ENCODE measurements around the gene CARS2.

Gene CARS2

DNA sequence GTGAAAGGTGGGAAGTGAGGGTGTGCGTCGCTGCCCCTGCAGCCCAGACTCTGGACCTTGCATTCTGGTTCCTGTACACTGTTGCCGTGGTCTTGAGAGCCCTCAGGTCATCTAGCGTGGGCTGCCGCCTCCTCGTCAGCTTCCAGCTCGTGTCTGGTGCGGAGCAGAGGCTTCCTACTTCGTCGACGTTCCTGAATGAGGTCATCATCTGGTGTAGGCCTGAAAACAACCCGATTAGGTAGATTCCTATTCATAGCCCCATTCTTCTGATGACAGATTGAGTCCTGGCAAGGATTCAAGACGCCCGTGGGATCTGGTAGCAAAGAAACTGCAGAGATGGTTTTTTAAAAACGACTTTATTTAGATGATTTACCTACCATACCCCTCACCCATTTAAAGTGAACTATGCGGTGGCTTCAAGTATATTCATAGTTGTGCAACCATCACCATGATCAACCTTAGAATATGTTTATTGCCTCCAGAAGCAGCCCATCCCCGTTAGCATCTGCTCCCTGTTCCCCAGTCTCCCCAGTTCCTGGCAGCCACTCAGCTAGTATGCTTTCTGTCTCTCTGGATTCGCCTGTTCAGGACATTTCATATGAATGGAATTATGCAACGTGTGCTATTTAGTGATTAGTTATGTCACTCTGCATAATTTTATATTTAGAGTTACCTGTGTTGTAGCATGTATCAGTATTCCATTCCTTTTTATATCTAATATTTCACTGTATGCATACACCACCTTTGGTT, 76.8 kb downstream of the CARS2 start:
- H3K4me1 ChIP-seq (ENCODE audit: control insufficient read depth, insufficient read depth, low read length) = no peaks in the 10 kb centered on the region
- POLR2A ChIA-PET = interaction anchor here (1.6 kb wide), 1 partner anchor 14 kb away, joined by 5 read pairs; the partner anchor contains the start of gene NAXD
- no peaks in the 10 kb centered on the region for H3K9me3 ChIP-seq (ENCODE audit: control insufficient read depth, insufficient read depth, low read depth, low read length)
- H3K27ac ChIP-seq (ENCODE audit: extremely low read depth, low read depth, low read length) = no peak overlapping the region
- peaks cover 4 to 51% of the 10 kb centered on the region in 2 experiments; a peak in 2 of 3 replicates for H3K36me3 ChIP-seq (ENCODE audit: control insufficient read depth in 2 of 2, insufficient read depth in 1 of 2, low read length in 2 of 2)
- no peak for TF ChIP-seq ZNF600 (tag by site-specific recombination; IDR thresholded peaks at IDR 0.05)
- TF ChIP-seq ZNF155 (tag by site-specific recombination; IDR thresholded peaks at IDR 0.05) = no peak
- TF ChIP-seq ZBTB7A (tag by site-specific recombination; IDR thresholded peaks at IDR 0.05; ENCODE audit: low read depth) = no peak
- TF ChIP-seq KLF17 (tag by site-specific recombination; IDR thresholded peaks at IDR 0.05) = no peak
- peak; percentile 58 for TF ChIP-seq ZFHX2 (tag by site-specific recombination; conservative IDR thresholded peaks at IDR 0.05)
- TF ChIP-seq EGR2 (tag by site-specific recombination; IDR thresholded peaks at IDR 0.05; ENCODE audit: low read depth) = peak; percentile 65
- TF ChIP-seq ZNF211 (tag by site-specific recombination; IDR thresholded peaks at IDR 0.05; ENCODE audit: low read depth) = no peak
- TF ChIP-seq PRDM2 (tag by site-specific recombination; IDR thresholded peaks at IDR 0.05; ENCODE audit: borderline replicate concordance) = no peak
- TF ChIP-seq SCRT1 (tag by site-specific recombination; IDR thresholded peaks at IDR 0.05; ENCODE audit: borderline replicate concordance) = no peak
- no peak for TF ChIP-seq IKZF3 (tag by site-specific recombination; IDR thresholded peaks at IDR 0.05)
- CTCF ChIA-PET = no interaction called here
- H3K4me3 ChIP-seq (ENCODE audit: low read depth, low read length) = no peak overlapping the region

GRCh38 chr13:110628477-110628793, 77.5 kb downstream of the CARS2 start:
- Histone ChIP-seq H3K4me1 (ENCODE audit: control insufficient read depth, insufficient read depth, low read length) (no peaks in the 10 kb centered on the region), H3K36me3 (ENCODE audit: control insufficient read depth in 2 of 2, insufficient read depth in 1 of 2, low read length in 2 of 2) (peaks cover 4 to 48% of the 10 kb centered on the region in 2 experiments; a peak in 2 of 3 replicates), H3K4me3 (ENCODE audit: low read depth, low read length) (no peak overlapping the region), H3K27ac (ENCODE audit: extremely low read depth, low read depth, low read length) (no peak overlapping the region), H3K9me3 (ENCODE audit: control insufficient read depth, insufficient read depth, low read depth, low read length) (no peaks in the 10 kb centered on the region)
- ChIA-PET POLR2A (interaction anchor here (1.6 kb wide), 1 partner anchor 13 kb away, joined by 5 read pairs; the partner anchor contains the start of gene NAXD), CTCF (no interaction called here)
- peak; percentile 38; the same call in 1 of the 2 replicates for TF ChIP-seq ZIC2 (tag by site-specific recombination; IDR thresholded peaks at IDR 0.05)
- TF ChIP-seq TRIM28 (IDR thresholded peaks at IDR 0.05; ENCODE audit: borderline replicate concordance, low read length) = no peak
- TF ChIP-seq ZNF791 (tag by site-specific recombination; IDR thresholded peaks at IDR 0.05) = no peak
- TF ChIP-seq ZNF555 (tag by site-specific recombination; conservative IDR thresholded peaks at IDR 0.05) = no peak
- TF ChIP-seq ZNF596 (tag by site-specific recombination; IDR thresholded peaks at IDR 0.05) = no peak

All from HEK293 (cell line).